Kidney (tissue), 14 donors: Measurements from ENCODE around the gene PRKN. TPM values are rescaled to one million over a fixed set of nuclear protein-coding genes. Genes with fewer than 3 reads are reported as not detected.

ENCODE experiments used
- DNase-seq, 5 donors: peaks; one replicate each; pipeline ENCODE4 v3.0.0-alpha.2; 2013 to 2020
- FAIRE-seq: peaks from 2 replicates; lab custom pipeline; 2012; peaks lifted over from hg19 to GRCh38; lab: Jason Lieb, UNC
- H3K27ac ChIP-seq, 2 donors: one replicate each; pipeline ENCODE4 v1.7.0; 2013; ENCODE audit warnings: low read depth in 2 of 2, low read length in 2 of 2, inconsistent platforms in 1 of 2
- H3K27me3 ChIP-seq: one replicate; pipeline ENCODE4 v1.7.1; 2013; ENCODE audit warnings: low read length, inconsistent platforms; ENCODE audit not compliant: control insufficient read depth, insufficient read depth
- H3K36me3 ChIP-seq, 3 donors: one replicate each; pipeline versions ENCODE4 v1.7.0 to v1.7.1; 2013; ENCODE audit warnings: low read length in 3 of 3, control low read depth in 1 of 3, inconsistent platforms in 1 of 3; ENCODE audit not compliant: insufficient read depth in 3 of 3, control insufficient read depth in 2 of 3
- H3K4me1 ChIP-seq, 3 donors: one replicate each; pipeline versions ENCODE4 v1.7.0 to v1.7.1; 2013; ENCODE audit warnings: low read length in 3 of 3, inconsistent platforms in 1 of 3, low read depth in 1 of 3; ENCODE audit not compliant: control insufficient read depth in 2 of 3, insufficient read depth in 2 of 3
- H3K4me3 ChIP-seq, 3 donors: one replicate each; pipeline versions ENCODE4 v1.7.0 to v1.8.1; 2013; ENCODE audit warnings: low read length in 3 of 3, control low read depth in 1 of 3, inconsistent platforms in 1 of 3
- H3K9ac ChIP-seq, 3 donors: one replicate each; pipeline versions ENCODE4 v1.7.0 to v1.7.1; 2013; ENCODE audit warnings: low read length in 3 of 3, control low read depth in 1 of 3, inconsistent platforms in 1 of 3
- H3K9me3 ChIP-seq, 3 donors: one replicate each; pipeline versions ENCODE4 v1.7.0 to v1.7.1; 2013; ENCODE audit warnings: low read length in 3 of 3, control low read depth in 1 of 3, inconsistent platforms in 1 of 3; ENCODE audit not compliant: control insufficient read depth in 2 of 3, insufficient read depth in 1 of 3
- CTCF ChIP-seq: IDR thresholded peaks from 3 replicates; pipeline ENCODE4 v1.5.1; 2012; ENCODE audit warnings: mild to moderate bottlenecking, moderate library complexity, borderline replicate concordance; ENCODE audit not compliant: insufficient read depth; ENCODE audit errors: extremely low read depth
- intact Hi-C: fragments of 100-400 bp; cut with DNase I; formaldehyde crosslinking; loops from one replicate; pipeline ENCODE4 v1.11.1; 2022
- polyA plus RNA-seq: library from polyadenylated mRNA; stranded (reverse); fragments of 350-450 nt; fragmentation: Illumina TruSeq; extraction: RNeasy Lipid Tissue Mini Kit (QIAGEN cat#74804); gene quantifications from one replicate; pipeline ENCODE4 v1.2.3, GENCODE V29; 2014; ENCODE audit warnings: low read depth, low replicate concordance; ENCODE audit not compliant: insufficient read depth
- total RNA-seq: library from RNA; stranded (reverse); fragmentation: NEBNext Ultra II Directional; extraction: Animal tissue kit (Norgen Biotek cat#: 25700); gene quantifications from one replicate; pipeline ENCODE4 v1.2.1, GENCODE V29; 2021
- donor health status: control.
- donor health status: control.
- donor health status: control.
- donor health status: control.
- donor health status: control.
- donor health status: DM: yes; HTN: yes; CAD: no.
- donor health status: Normal renal cell carcinoma (clear cell type).

Gene PRKN
- total and polyA plus RNA-seq, 2 donors from 2014 or later, result 8.6 to 10.4 TPM

GRCh38 chr6:161561908-161562307 is 1165.7 kb downstream of the PRKN start:
- Histone ChIP-seq H3K36me3 (no peaks in the 10 kb centered on the region), H3K4me1 (no peaks in the 10 kb centered on the region), H3K27me3 (no peaks in the 10 kb centered on the region), H3K27ac (no peak overlapping the region), H3K9ac (no peak overlapping the region), H3K4me3 (no peak overlapping the region), H3K9me3 (no peaks in the 10 kb centered on the region)
- FAIRE-seq, result no peak
- peak in 4 of 5 donors; percentile 80 to 93 (median 90) for DNase-seq
- no peak for TF ChIP-seq CTCF
- intact Hi-C loops, result no loop called here

- Histone ChIP-seq H3K4me1 (no peaks in the 10 kb centered on the region), H3K9ac (no peak overlapping the region), H3K27ac (no peak overlapping the region), H3K9me3 (peaks cover 0 to 8% (median 3%) of the 10 kb centered on the region in 3 donors), H3K36me3 (no peaks in the 10 kb centered on the region), H3K4me3 (no peak overlapping the region), H3K27me3 (no peaks in the 10 kb centered on the region)
- intact Hi-C loops, result no loop called here
- TF ChIP-seq CTCF, result no peak
- FAIRE-seq (no peak), DNase-seq (peak in 2 of 5 donors; percentile 39 to 54)
These were observed 1170.0 kb downstream of the PRKN start for GRCh38 chr6:161557333-161558107.

GRCh38 chr6:161554883-161555282 is 1172.7 kb downstream of the PRKN start:
- Histone ChIP-seq H3K36me3 (no peaks in the 10 kb centered on the region), H3K4me3 (no peak overlapping the region), H3K9ac (no peak overlapping the region), H3K27ac (no peak overlapping the region), H3K27me3 (no peaks in the 10 kb centered on the region), H3K9me3 (peaks cover 0 to 8% (median 3%) of the 10 kb centered on the region in 3 donors), H3K4me1 (no peaks in the 10 kb centered on the region)
- DNase-seq (no peak), FAIRE-seq (no peak)
- TF ChIP-seq CTCF, result no peak
- intact Hi-C loops, result no loop called here
